ENCODE data around the gene KCNJ5.

DNA sequence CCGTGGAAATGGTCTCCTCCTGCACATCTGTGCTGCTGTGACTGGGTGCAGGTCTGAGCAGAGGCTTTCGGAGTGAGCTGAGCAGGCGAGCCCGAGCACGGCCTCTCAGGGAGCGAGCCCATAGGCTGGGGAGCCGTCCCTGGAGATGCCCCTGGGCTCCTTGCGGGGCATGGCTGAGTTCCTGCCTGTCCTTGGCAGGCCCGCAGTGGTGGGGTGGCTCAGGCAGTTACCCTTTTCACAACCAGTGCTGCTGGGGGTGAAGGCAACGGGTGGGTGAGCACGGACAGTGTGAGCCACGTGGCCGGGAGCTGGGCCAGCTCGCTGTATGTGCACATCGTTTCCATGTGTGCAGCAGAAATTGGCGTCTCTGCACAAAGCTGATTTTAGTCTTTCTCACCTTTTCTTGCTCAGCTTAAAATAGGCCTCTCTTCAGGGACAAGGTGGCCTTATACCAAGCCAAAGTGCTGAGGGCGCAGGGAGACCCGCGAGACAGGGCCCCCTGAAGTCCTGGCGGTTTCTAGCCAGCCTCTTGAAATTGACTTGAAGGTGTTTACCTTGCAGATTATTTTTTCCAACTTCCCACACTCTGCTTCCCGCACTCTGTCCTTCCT lies 51.8 kb downstream of the KCNJ5 start, which contains the start of gene TP53AIP1:
- TF ChIP-seq, protein P1, sequence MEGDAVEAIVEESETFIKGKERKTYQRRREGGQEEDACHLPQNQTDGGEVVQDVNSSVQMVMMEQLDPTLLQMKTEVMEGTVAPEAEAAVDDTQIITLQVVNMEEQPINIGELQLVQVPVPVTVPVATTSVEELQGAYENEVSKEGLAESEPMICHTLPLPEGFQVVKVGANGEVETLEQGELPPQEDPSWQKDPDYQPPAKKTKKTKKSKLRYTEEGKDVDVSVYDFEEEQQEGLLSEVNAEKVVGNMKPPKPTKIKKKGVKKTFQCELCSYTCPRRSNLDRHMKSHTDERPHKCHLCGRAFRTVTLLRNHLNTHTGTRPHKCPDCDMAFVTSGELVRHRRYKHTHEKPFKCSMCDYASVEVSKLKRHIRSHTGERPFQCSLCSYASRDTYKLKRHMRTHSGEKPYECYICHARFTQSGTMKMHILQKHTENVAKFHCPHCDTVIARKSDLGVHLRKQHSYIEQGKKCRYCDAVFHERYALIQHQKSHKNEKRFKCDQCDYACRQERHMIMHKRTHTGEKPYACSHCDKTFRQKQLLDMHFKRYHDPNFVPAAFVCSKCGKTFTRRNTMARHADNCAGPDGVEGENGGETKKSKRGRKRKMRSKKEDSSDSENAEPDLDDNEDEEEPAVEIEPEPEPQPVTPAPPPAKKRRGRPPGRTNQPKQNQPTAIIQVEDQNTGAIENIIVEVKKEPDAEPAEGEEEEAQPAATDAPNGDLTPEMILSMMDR (IDR thresholded peaks at IDR 0.05; ENCODE audit: low read depth, low read length, poor library complexity, severe bottlenecking), result no peak
- no peak for TF ChIP-seq EZH2phosphoT487 (IDR thresholded peaks at IDR 0.05; ENCODE audit: borderline replicate concordance, low read length)

All from DOHH2 (cell line).